HepG2 (cell line): Measurements from ENCODE around the gene DHX30. TPM values are rescaled to one million over a fixed set of nuclear protein-coding genes. Genes with fewer than 3 reads are reported as not detected.

Experiments
- FOSL1 ChIP-seq: sonication (generic); formaldehyde crosslinking; IDR thresholded peaks from 2 replicates; pipeline ENCODE4 v1.9.0; 2021; ENCODE audit warnings: missing genetic modification reagents, borderline replicate concordance
- FOXJ3 ChIP-seq: sonication (generic); formaldehyde crosslinking; IDR thresholded peaks from 2 replicates; pipeline ENCODE4 v1.4.0; 2020; ENCODE audit warnings: missing genetic modification reagents, mild to moderate bottlenecking, borderline replicate concordance
- GATAD2A ChIP-seq: IDR thresholded peaks from 2 replicates; pipeline ENCODE4 v1.6.1; 2016
- IRX3 ChIP-seq: sonication (generic); formaldehyde crosslinking; IDR thresholded peaks from 2 replicates; pipeline ENCODE4 v1.8.1; 2023; ENCODE audit warnings: mild to moderate bottlenecking, low read depth, missing genetic modification reagents, borderline replicate concordance
- KAT2B ChIP-seq: fragments of 150-350 bp; IDR thresholded peaks from 2 replicates; pipeline ENCODE4 v1.6.1; 2014; ENCODE audit warnings: low read depth, low read length, borderline replicate concordance
- MAZ ChIP-seq, 2 experiments: sonication (generic) in 1 of 2; formaldehyde crosslinking in 1 of 2; IDR thresholded peaks; 2 replicates each; pipeline versions ENCODE4 v1.5.0 to v1.6.1; 2012 to 2020; ENCODE audit warnings: low read depth in 2 of 2, mild to moderate bottlenecking in 2 of 2, borderline replicate concordance in 1 of 2, improper control_type of control experiment in 1 of 2, low read length in 1 of 2, missing genetic modification reagents in 1 of 2, moderate library complexity in 1 of 2
- NFKB2 ChIP-seq: sonication (generic); formaldehyde crosslinking; IDR thresholded peaks from 2 replicates; pipeline ENCODE4 v1.4.0; 2020; ENCODE audit warnings: missing genetic modification reagents, borderline replicate concordance
- NRL ChIP-seq: sonication (generic); formaldehyde crosslinking; IDR thresholded peaks from 2 replicates; pipeline ENCODE4 v1.5.0; 2020; ENCODE audit warnings: missing genetic modification reagents, mild to moderate bottlenecking, moderate library complexity, borderline replicate concordance
- REPIN1 ChIP-seq: sonication (generic); formaldehyde crosslinking; IDR thresholded peaks from 2 replicates; pipeline ENCODE4 v1.8.0; 2022; ENCODE audit warnings: missing genetic modification reagents, low read depth, mild to moderate bottlenecking, borderline replicate concordance
- SIN3B ChIP-seq: fragments of 150-350 bp; IDR thresholded peaks from 2 replicates; pipeline ENCODE4 v1.6.1; 2014; ENCODE audit warnings: low read length
- SNAI1 ChIP-seq: sonication (generic); formaldehyde crosslinking; IDR thresholded peaks from 2 replicates; pipeline ENCODE4 v1.5.0; 2020; ENCODE audit warnings: mild to moderate bottlenecking, missing genetic modification reagents, borderline replicate concordance
- SUZ12 ChIP-seq: fragments of 150-350 bp; IDR thresholded peaks from 2 replicates; pipeline ENCODE4 v1.6.1; 2014; ENCODE audit warnings: low read depth, low read length
- TAF1 ChIP-seq: sonication (generic); formaldehyde crosslinking; IDR thresholded peaks from 2 replicates; pipeline ENCODE4 v1.4.0; 2020; ENCODE audit warnings: missing genetic modification reagents
- TCF7L2 ChIP-seq: IDR thresholded peaks from 2 replicates; pipeline ENCODE4 v1.6.1; 2011; ENCODE audit warnings: mild to moderate bottlenecking, low read depth, low read length, moderate library complexity
- THAP8 ChIP-seq: sonication (generic); formaldehyde crosslinking; IDR thresholded peaks from 2 replicates; pipeline ENCODE4 v1.5.1; 2020; ENCODE audit warnings: missing genetic modification reagents, mild to moderate bottlenecking, borderline replicate concordance
- ZNF224 ChIP-seq: sonication (generic); formaldehyde crosslinking; IDR thresholded peaks from 2 replicates; pipeline ENCODE4 v1.5.0; 2020; ENCODE audit warnings: mild to moderate bottlenecking, missing genetic modification reagents
- ZNF549 ChIP-seq: sonication (generic); formaldehyde crosslinking; IDR thresholded peaks from 2 replicates; pipeline ENCODE4 v1.5.0; 2020; ENCODE audit warnings: missing genetic modification reagents
- ZNF678 ChIP-seq: sonication (generic); formaldehyde crosslinking; IDR thresholded peaks from 2 replicates; pipeline ENCODE4 v1.4.0; 2020; ENCODE audit warnings: mild to moderate bottlenecking, missing genetic modification reagents
- ZNF724P ChIP-seq: sonication (generic); formaldehyde crosslinking; IDR thresholded peaks from 2 replicates; pipeline ENCODE4 v1.8.0; 2022; ENCODE audit warnings: missing genetic modification reagents, borderline replicate concordance
- polyA plus RNA-seq, 8 experiments: library from polyadenylated mRNA; depleted of rRNA in 3 of 8; stranded (reverse) in 7 of 8; unstranded in 1 of 8; fragments of >200 nt; fragmentation: Illumina TruSeq in 4 of 8; extraction: Trizol in 4 of 8; gene quantifications; 2 replicates each; pipeline versions ENCODE4 v1.2.1 to v1.2.3, GENCODE V29; 2011 to 2016; ENCODE audit warnings: low read depth in 4 of 8, missing spikeins in 1 of 8, mixed read lengths in 1 of 8; ENCODE audit not compliant: insufficient read depth in 1 of 8
- total RNA-seq, 5 experiments: library from RNA; depleted of rRNA; stranded (reverse); fragments of >200 nt; fragmentation: Illumina TruSeq; extraction: Trizol; gene quantifications; 2 replicates each; pipeline ENCODE4 v1.2.3, GENCODE V29; 2016; ENCODE audit warnings: low read depth in 1 of 5
- TF ChIP-seq, protein P1 (sequence below): sonication (generic); formaldehyde crosslinking; conservative IDR thresholded peaks from 2 replicates; pipeline ENCODE4 v1.8.0; 2022; ENCODE audit warnings: missing genetic modification reagents
- TF ChIP-seq, protein P2 (sequence below): sonication (generic); formaldehyde crosslinking; IDR thresholded peaks from 2 replicates; pipeline ENCODE4 v1.9.0; 2022; ENCODE audit warnings: missing genetic modification reagents, mild to moderate bottlenecking, borderline replicate concordance
- TF ChIP-seq, protein P3 (sequence below): sonication (generic); formaldehyde crosslinking; IDR thresholded peaks from 2 replicates; pipeline ENCODE4 v1.4.0; 2020; ENCODE audit warnings: missing genetic modification reagents

DHX30 gene
- total and polyA plus RNA-seq, 2 of the 13 experiments (the other 11 are each of a cell fraction or from before 2014, with no cell fraction given), result 30.6 to 59.4 TPM

GRCh38 chr3:47781685-47782445 is 21.1 kb upstream of the DHX30 start, which contains the start of gene SMARCC1 (continued):
- TF ChIP-seq, protein P1, sequence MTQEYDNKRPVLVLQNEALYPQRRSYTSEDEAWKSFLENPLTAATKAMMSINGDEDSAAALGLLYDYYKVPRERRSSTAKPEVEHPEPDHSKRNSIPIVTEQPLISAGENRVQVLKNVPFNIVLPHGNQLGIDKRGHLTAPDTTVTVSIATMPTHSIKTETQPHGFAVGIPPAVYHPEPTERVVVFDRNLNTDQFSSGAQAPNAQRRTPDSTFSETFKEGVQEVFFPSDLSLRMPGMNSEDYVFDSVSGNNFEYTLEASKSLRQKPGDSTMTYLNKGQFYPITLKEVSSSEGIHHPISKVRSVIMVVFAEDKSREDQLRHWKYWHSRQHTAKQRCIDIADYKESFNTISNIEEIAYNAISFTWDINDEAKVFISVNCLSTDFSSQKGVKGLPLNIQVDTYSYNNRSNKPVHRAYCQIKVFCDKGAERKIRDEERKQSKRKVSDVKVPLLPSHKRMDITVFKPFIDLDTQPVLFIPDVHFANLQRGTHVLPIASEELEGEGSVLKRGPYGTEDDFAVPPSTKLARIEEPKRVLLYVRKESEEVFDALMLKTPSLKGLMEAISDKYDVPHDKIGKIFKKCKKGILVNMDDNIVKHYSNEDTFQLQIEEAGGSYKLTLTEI, result no peak
- TF ChIP-seq, protein P2, sequence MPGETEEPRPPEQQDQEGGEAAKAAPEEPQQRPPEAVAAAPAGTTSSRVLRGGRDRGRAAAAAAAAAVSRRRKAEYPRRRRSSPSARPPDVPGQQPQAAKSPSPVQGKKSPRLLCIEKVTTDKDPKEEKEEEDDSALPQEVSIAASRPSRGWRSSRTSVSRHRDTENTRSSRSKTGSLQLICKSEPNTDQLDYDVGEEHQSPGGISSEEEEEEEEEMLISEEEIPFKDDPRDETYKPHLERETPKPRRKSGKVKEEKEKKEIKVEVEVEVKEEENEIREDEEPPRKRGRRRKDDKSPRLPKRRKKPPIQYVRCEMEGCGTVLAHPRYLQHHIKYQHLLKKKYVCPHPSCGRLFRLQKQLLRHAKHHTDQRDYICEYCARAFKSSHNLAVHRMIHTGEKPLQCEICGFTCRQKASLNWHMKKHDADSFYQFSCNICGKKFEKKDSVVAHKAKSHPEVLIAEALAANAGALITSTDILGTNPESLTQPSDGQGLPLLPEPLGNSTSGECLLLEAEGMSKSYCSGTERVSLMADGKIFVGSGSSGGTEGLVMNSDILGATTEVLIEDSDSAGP, result peak; percentile 74; the same call in 1 of the 2 replicates
- peak; percentile 24; the same call in 1 of the 2 replicates for TF ChIP-seq ZNF724P (CRISPR knock-in tag)
- TF ChIP-seq THAP8, result no peak
- TF ChIP-seq TAF1 (CRISPR knock-in tag), result peak; percentile 94
- TF ChIP-seq KAT2B, result no peak
- TF ChIP-seq GATAD2A (CRISPR knock-in tag), result peak; percentile 44; the same call in 1 of the 2 replicates
- no peak; the same call in 1 of the 2 replicates for TF ChIP-seq REPIN1 (CRISPR knock-in tag)
- no peak; the same call in 1 of the 2 replicates for TF ChIP-seq ZNF678 (CRISPR knock-in tag)
- no peak for TF ChIP-seq FOXJ3 (CRISPR knock-in tag)
- peak; percentile 46; the same call in 1 of the 2 replicates for TF ChIP-seq MAZ (IDR thresholded peaks at IDR 0.05; ENCODE audit: borderline replicate concordance, low read depth, low read length)
- TF ChIP-seq MAZ (CRISPR knock-in tag; IDR thresholded peaks at IDR 0.05; ENCODE audit: low read depth), result peak; percentile 84
- TF ChIP-seq IRX3 (CRISPR knock-in tag), result no peak; the same call in none of the 2 replicates
- no peak for TF ChIP-seq TCF7L2
- TF ChIP-seq, protein P3, sequence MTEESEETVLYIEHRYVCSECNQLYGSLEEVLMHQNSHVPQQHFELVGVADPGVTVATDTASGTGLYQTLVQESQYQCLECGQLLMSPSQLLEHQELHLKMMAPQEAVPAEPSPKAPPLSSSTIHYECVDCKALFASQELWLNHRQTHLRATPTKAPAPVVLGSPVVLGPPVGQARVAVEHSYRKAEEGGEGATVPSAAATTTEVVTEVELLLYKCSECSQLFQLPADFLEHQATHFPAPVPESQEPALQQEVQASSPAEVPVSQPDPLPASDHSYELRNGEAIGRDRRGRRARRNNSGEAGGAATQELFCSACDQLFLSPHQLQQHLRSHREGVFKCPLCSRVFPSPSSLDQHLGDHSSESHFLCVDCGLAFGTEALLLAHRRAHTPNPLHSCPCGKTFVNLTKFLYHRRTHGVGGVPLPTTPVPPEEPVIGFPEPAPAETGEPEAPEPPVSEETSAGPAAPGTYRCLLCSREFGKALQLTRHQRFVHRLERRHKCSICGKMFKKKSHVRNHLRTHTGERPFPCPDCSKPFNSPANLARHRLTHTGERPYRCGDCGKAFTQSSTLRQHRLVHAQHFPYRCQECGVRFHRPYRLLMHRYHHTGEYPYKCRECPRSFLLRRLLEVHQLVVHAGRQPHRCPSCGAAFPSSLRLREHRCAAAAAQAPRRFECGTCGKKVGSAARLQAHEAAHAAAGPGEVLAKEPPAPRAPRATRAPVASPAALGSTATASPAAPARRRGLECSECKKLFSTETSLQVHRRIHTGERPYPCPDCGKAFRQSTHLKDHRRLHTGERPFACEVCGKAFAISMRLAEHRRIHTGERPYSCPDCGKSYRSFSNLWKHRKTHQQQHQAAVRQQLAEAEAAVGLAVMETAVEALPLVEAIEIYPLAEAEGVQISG (CRISPR knock-in tag), result peak; percentile 75
- TF ChIP-seq ZNF224, result peak; percentile 80; the same call in 1 of the 2 replicates
- no peak for TF ChIP-seq SUZ12
- TF ChIP-seq NFKB2 (CRISPR knock-in tag), result no peak; the same call in 1 of the 2 replicates
- no peak for TF ChIP-seq SIN3B
- peak; percentile 94 for TF ChIP-seq NRL (CRISPR knock-in tag)
- no peak for TF ChIP-seq FOSL1 (CRISPR knock-in tag)
- no peak for TF ChIP-seq ZNF549 (CRISPR knock-in tag)
- TF ChIP-seq SNAI1 (CRISPR knock-in tag), result no peak
